Hepatocyte (in vitro differentiated cells): ENCODE data around the gene TBCD. TPM values are rescaled to one million over a fixed set of nuclear protein-coding genes. Genes with fewer than 3 reads are reported as not detected.

Experiments used
- DNase-seq: peaks from one replicate; pipeline ENCODE4 v3.0.0-alpha.2; 2016; ENCODE audit warnings: low spot score
- H2AFZ ChIP-seq: fragments of 200-600 bp; sonication (generic); 2 replicates; pipeline ENCODE4 v1.6.0; 2016; ENCODE audit warnings: antibody characterized with exemption, mild to moderate bottlenecking
- H3K27ac ChIP-seq: fragments of 200-600 bp; sonication (generic); 2 replicates; pipeline ENCODE4 v1.5.1; 2016; ENCODE audit warnings: mild to moderate bottlenecking
- H3K27me3 ChIP-seq: fragments of 200-600 bp; sonication (generic); 2 replicates; pipeline ENCODE4 v1.6.1; 2016
- H3K36me3 ChIP-seq: fragments of 200-600 bp; sonication (generic); replicated peaks from 2 replicates; pipeline ENCODE4 v1.5.1; 2016; ENCODE audit warnings: low read depth; ENCODE audit not compliant: insufficient read depth
- H3K4me1 ChIP-seq: fragments of 200-600 bp; sonication (generic); 2 replicates; pipeline ENCODE4 v1.5.1; 2016; ENCODE audit warnings: mild to moderate bottlenecking, moderate library complexity; ENCODE audit not compliant: insufficient read depth
- H3K4me2 ChIP-seq: fragments of 200-600 bp; sonication (generic); 2 replicates; pipeline ENCODE4 v1.6.0; 2016
- H3K4me3 ChIP-seq: fragments of 200-600 bp; sonication (generic); 2 replicates; pipeline ENCODE4 v1.5.1; 2016; ENCODE audit warnings: mild to moderate bottlenecking
- H3K79me2 ChIP-seq: fragments of 200-600 bp; sonication (generic); 2 replicates; pipeline ENCODE4 v1.6.0; 2017; ENCODE audit warnings: mild to moderate bottlenecking
- H3K9me2 ChIP-seq: fragments of 200-600 bp; sonication (generic); replicated peaks from 2 replicates; pipeline ENCODE4 v1.6.0; 2017; ENCODE audit warnings: mild to moderate bottlenecking; ENCODE audit not compliant: insufficient read depth
- H3K9me3 ChIP-seq: fragments of 200-600 bp; sonication (generic); 2 replicates; pipeline ENCODE4 v1.5.1; 2016; ENCODE audit warnings: low read depth, mild to moderate bottlenecking
- H4K20me1 ChIP-seq: fragments of 200-600 bp; sonication (generic); 2 replicates; pipeline ENCODE4 v1.6.0; 2016; ENCODE audit warnings: mild to moderate bottlenecking; ENCODE audit not compliant: insufficient read depth, poor library complexity, severe bottlenecking
- EZH2 ChIP-seq: fragments of 200-600 bp; sonication (generic); IDR thresholded peaks from 2 replicates; pipeline ENCODE4 v1.6.1; 2016; ENCODE audit warnings: antibody characterized with exemption, mild to moderate bottlenecking, borderline replicate concordance
- EZH2phosphoT487 ChIP-seq: fragments of 200-600 bp; sonication (generic); IDR thresholded peaks from one replicate; pipeline ENCODE4 v1.6.1; 2018; ENCODE audit warnings: antibody characterized with exemption, mild to moderate bottlenecking, low read depth, moderate library complexity; ENCODE audit not compliant: unreplicated experiment, severe bottlenecking
- WGBS: methylation state at CpG from one replicate; pipeline ENCODE4 v1.1.6; 2016; ENCODE audit warnings: low lambda C conversion rate; ENCODE audit errors: missing lambda C conversion rate; 5-methylcytosine and 5-hydroxymethylcytosine counted together
- polyA plus RNA-seq: library from polyadenylated mRNA; unstranded; fragments of >200 nt; fragmentation: Nextera tagmentation; extraction: Ambion mirVana; gene quantifications from 2 replicates; pipeline ENCODE4 v1.2.1, GENCODE V29; 2016
- total RNA-seq: library from RNA; depleted of rRNA; stranded (reverse); fragments of >200 nt; gene quantifications from 2 replicates; pipeline ENCODE4 v1.2.3, GENCODE V29; 2014
- TF ChIP-seq, protein P1 (sequence below): fragments of 200-600 bp; sonication (generic); IDR thresholded peaks from 2 replicates; pipeline ENCODE4 v1.5.1; 2016; ENCODE audit warnings: antibody characterized with exemption, mild to moderate bottlenecking; ENCODE audit not compliant: poor library complexity

The TBCD gene
- total and polyA plus RNA-seq, 2 experiments from 2014 or later, result 24.5 to 41.5 TPM

DNA sequence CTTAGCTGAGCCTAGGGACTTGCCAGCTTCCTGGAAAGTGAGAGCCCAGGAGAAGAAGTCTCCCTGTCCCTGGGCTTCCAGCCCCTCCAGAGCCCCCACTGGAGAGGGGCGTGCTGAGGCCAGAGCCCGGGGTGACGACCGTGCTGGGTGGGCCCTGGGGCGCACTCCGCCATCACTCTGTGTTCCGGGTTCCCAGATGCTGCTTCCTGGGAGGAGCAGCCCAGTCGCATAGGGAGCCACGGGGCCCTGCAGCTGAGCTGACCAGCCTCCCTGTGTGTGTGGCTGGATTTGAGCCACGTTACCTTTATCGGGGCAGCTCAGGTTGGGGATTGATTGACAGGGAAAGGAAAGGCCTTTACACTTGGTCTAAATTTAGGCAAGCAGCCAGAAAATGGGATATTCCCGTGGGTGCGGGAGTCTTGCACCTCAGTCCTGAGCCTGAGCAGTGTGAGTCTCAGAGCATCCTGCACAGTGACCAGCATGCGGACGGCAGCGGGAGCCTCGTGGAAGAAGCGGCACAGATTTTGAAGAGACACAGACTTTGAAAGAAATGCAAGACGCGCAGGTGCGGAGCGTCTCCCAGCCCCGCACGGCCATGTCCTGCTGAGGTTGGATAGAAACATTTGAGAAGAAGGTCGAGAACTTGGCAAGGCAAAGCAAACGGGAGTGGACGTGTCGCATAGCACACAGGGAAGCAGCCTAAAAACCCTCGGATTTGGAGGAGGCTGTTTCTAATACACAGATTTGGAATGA lies 139.2 kb downstream of the TBCD start:
- DNase-seq, result no peak
- Histone ChIP-seq H3K4me2 (no peak overlapping the region), H3K27ac (peak overlapping the region; percentile 94), H2AFZ (no peak overlapping the region), H4K20me1 (no peaks in the 10 kb centered on the region), H3K9me2 (no peaks in the 10 kb centered on the region), H3K9me3 (no peaks in the 10 kb centered on the region), H3K36me3 (no peaks in the 10 kb centered on the region), H3K4me3 (no peak overlapping the region), H3K79me2 (no peaks in the 10 kb centered on the region), H3K4me1 (peaks cover 30% of the 10 kb centered on the region), H3K27me3 (no peaks in the 10 kb centered on the region)
- WGBS, result 92% methylated on average over 29 of the region's 29 CpGs
- TF ChIP-seq, protein P1, sequence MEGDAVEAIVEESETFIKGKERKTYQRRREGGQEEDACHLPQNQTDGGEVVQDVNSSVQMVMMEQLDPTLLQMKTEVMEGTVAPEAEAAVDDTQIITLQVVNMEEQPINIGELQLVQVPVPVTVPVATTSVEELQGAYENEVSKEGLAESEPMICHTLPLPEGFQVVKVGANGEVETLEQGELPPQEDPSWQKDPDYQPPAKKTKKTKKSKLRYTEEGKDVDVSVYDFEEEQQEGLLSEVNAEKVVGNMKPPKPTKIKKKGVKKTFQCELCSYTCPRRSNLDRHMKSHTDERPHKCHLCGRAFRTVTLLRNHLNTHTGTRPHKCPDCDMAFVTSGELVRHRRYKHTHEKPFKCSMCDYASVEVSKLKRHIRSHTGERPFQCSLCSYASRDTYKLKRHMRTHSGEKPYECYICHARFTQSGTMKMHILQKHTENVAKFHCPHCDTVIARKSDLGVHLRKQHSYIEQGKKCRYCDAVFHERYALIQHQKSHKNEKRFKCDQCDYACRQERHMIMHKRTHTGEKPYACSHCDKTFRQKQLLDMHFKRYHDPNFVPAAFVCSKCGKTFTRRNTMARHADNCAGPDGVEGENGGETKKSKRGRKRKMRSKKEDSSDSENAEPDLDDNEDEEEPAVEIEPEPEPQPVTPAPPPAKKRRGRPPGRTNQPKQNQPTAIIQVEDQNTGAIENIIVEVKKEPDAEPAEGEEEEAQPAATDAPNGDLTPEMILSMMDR, result no peak
- TF ChIP-seq EZH2phosphoT487 (no peak), EZH2 (no peak)

DNA sequence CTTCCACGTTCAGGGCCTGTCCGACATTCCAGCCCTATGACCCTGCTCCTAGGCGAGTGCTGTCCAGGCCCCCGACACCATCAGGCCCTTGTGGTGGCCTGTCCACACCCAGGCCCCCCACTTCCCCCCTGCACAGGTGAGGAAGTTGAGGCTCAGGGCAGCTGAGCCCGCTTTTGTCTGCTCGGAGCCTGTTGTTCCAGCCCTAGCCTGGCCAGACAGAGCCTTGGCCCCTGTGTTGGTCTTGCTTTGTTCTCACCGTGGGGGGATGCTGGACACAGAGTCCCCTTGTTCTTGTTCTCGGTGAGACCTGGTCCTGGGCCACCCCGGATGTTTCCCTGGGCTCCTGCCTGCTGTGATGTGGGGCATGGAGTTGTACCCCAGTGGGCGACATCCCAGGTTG lies 140.0 kb downstream of the TBCD start:
- no peak overlapping the region for H2AFZ ChIP-seq
- no peak overlapping the region for H3K4me3 ChIP-seq
- no peaks in the 10 kb centered on the region for H4K20me1 ChIP-seq
- no peak for DNase-seq
- no peaks in the 10 kb centered on the region for H3K27me3 ChIP-seq
- H3K4me2 ChIP-seq, result no peak overlapping the region
- H3K9me3 ChIP-seq, result no peaks in the 10 kb centered on the region
- H3K79me2 ChIP-seq, result no peaks in the 10 kb centered on the region
- 92% methylated on average over 10 of the region's 10 CpGs for WGBS
- no peaks in the 10 kb centered on the region for H3K36me3 ChIP-seq
- H3K9me2 ChIP-seq, result no peaks in the 10 kb centered on the region
- H3K27ac ChIP-seq, result no peak overlapping the region
- TF ChIP-seq, protein P1, result no peak
- TF ChIP-seq EZH2phosphoT487, result no peak
- no peak for TF ChIP-seq EZH2
- H3K4me1 ChIP-seq, result peaks cover 27% of the 10 kb centered on the region

DNA sequence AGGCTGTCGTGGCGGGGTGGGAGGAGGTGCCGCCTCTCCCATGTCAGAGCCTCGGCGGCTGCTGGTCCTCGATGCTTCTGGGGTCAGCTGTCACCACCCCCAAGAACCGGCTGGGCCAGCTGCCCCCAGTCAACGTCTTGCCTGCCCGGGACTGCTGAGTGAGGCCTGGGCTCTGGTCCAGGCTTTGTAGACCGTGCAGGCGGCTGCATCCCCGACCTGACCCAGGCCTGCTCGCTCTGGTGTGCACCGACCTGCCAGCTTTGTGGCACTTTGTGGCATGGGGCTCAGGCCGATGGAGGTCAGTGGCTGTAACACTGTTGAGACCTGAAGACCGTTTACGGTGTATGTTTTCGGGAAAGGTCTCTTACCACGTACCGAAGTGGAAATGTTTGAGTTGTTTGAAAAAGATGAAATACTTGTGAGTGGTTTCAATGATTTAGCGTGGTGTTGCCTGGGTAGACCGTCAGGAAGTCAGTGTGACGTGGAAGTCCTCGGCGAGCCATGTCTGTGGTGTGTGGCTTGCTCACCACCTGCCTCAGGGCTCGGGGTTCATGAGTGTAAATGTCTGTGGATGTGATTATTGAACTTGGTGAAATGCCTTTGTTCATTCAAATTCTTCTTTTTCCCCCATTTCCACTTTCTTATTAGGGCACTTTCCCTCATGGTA lies 141.2 kb downstream of the TBCD start:
- no peaks in the 10 kb centered on the region for H3K9me2 ChIP-seq
- H3K4me3 ChIP-seq, result no peak overlapping the region
- peaks cover 27% of the 10 kb centered on the region for H3K4me1 ChIP-seq
- no peak for TF ChIP-seq EZH2phosphoT487
- TF ChIP-seq EZH2, result no peak
- TF ChIP-seq, protein P1, result no peak
- no peak overlapping the region for H2AFZ ChIP-seq
- no peaks in the 10 kb centered on the region for H3K79me2 ChIP-seq
- no peak for DNase-seq
- no peak overlapping the region for H3K27ac ChIP-seq
- H3K36me3 ChIP-seq, result no peaks in the 10 kb centered on the region
- no peak overlapping the region for H3K4me2 ChIP-seq
- no peaks in the 10 kb centered on the region for H3K27me3 ChIP-seq
- H4K20me1 ChIP-seq, result no peaks in the 10 kb centered on the region
- whole genome bisulfite sequencing, result 86% methylated on average over 26 of the region's 26 CpGs
- H3K9me3 ChIP-seq, result no peaks in the 10 kb centered on the region
